Mesendoderm (in vitro differentiated cells): ENCODE data around the gene ALPG.

Source experiments
- DNase-seq: peaks from one replicate; pipeline ENCODE4 v3.0.0; 2013
- H2AK5ac ChIP-seq: 2 replicates; pipeline ENCODE4 v1.6.1; 2013; ENCODE audit warnings: low read length, inconsistent platforms
- H2BK120ac ChIP-seq: 2 replicates; pipeline ENCODE4 v1.6.1; 2013; ENCODE audit warnings: low read depth, mild to moderate bottlenecking, low read length, moderate library complexity, mixed read lengths
- H2BK15ac ChIP-seq: replicated peaks from 2 replicates; pipeline ENCODE4 v1.6.1; 2013; ENCODE audit warnings: low read depth, mild to moderate bottlenecking, moderate library complexity
- H2BK5ac ChIP-seq: 2 replicates; pipeline ENCODE4 v1.6.1; 2013; ENCODE audit warnings: low read length, inconsistent platforms
- H3K18ac ChIP-seq: 2 replicates; pipeline ENCODE4 v1.6.1; 2013; ENCODE audit warnings: mild to moderate bottlenecking, low read length, mixed read lengths
- H3K23ac ChIP-seq: one replicate; pipeline ENCODE4 v1.6.1; 2013; ENCODE audit warnings: low read length
- H3K27ac ChIP-seq: 2 replicates; pipeline ENCODE4 v1.5.1; 2013; ENCODE audit warnings: low read depth, mild to moderate bottlenecking, inconsistent platforms, low read length, moderate library complexity
- H3K27me3 ChIP-seq: 2 replicates; pipeline ENCODE4 v1.6.1; 2013; ENCODE audit warnings: low read length, control low read depth, mild to moderate bottlenecking, inconsistent platforms; ENCODE audit not compliant: insufficient read depth, poor library complexity
- H3K36me3 ChIP-seq: 2 replicates; pipeline ENCODE4 v1.6.1; 2013; ENCODE audit warnings: low read length, inconsistent platforms; ENCODE audit not compliant: control insufficient read depth, insufficient read depth
- H3K4ac ChIP-seq: one replicate; pipeline ENCODE4 v1.6.1; 2013; ENCODE audit warnings: low read depth, mild to moderate bottlenecking, low read length, moderate library complexity
- H3K4me1 ChIP-seq: 2 replicates; pipeline ENCODE4 v1.6.1; 2013; ENCODE audit warnings: low read depth, low read length, inconsistent platforms; ENCODE audit not compliant: control insufficient read depth
- H3K4me2 ChIP-seq: 2 replicates; pipeline ENCODE4 v1.6.1; 2013; ENCODE audit warnings: low read length
- H3K4me3 ChIP-seq: 2 replicates; pipeline ENCODE4 v1.5.1; 2013; ENCODE audit warnings: mild to moderate bottlenecking, low read length
- H3K56ac ChIP-seq: one replicate; pipeline ENCODE4 v1.6.1; 2013; ENCODE audit warnings: low read length
- H3K79me1 ChIP-seq: 2 replicates; pipeline ENCODE4 v1.6.1; 2013; ENCODE audit warnings: low read length, inconsistent platforms
- H3K79me2 ChIP-seq: 2 replicates; pipeline ENCODE4 v1.6.1; 2013; ENCODE audit warnings: mild to moderate bottlenecking, low read length; ENCODE audit not compliant: control insufficient read depth, insufficient read depth
- H3K9ac ChIP-seq: 2 replicates; pipeline ENCODE4 v1.6.1; 2013; ENCODE audit warnings: low read length, inconsistent platforms
- H4K5ac ChIP-seq: one replicate; pipeline ENCODE4 v1.6.1; 2013; ENCODE audit warnings: low read length
- H4K8ac ChIP-seq: one replicate; pipeline ENCODE4 v1.6.1; 2013; ENCODE audit warnings: low read depth, mild to moderate bottlenecking, control low read depth, low read length, moderate library complexity
- WGBS: extraction: QIAGEN DNeasy Blood & Tissue Kit; methylation state at CpG from one replicate; pipeline ENCODE4 v1.1.7; 2013; ENCODE audit warnings: low lambda C conversion rate, missing lambda C conversion rate; ENCODE audit not compliant: insufficient coverage; ENCODE audit errors: extremely low coverage; 5-methylcytosine and 5-hydroxymethylcytosine counted together

ALPG gene

DNA sequence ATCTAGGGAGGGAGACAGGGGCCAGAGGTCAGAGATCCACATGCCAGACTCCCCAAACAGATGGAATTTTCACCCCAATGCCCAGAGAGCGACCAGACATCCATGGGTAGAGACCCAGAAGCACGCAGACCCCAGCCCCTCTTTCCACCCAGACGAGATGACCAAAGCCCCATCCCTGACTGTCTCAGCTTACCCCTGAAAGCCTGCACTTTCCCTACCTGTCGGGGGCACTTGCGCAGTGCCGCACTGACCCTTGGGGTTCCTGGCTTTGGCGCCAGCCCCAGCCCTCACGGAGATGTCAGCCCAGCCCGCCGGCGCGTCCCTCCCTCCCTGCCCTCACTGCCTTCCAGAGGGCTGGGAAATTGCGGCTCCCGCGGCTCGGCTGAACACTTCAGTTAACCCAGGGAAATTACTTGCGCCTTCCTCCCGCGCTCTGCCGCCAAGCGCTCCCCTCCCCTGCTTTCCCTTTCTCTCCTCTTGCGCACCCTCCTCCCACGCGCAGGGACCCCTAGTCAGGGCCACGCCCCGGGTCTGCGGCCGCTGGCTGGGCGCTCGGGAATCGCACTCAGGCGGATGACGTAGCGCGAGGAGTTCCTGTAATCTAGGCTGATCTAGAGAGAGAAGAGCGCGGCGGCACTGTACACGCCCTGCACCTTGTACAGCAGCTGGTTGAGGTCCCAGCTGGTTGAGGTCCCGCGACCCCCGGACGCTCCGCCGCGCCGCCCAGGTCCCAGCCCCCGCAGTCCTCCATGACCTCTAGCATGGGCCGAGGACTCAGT, 12.0 kb downstream of the ALPG start:
- Histone ChIP-seq H3K36me3 (no peaks in the 10 kb centered on the region), H3K23ac (peak overlapping the region; percentile 45), H3K79me1 (no peaks in the 10 kb centered on the region), H3K4me2 (peak overlapping the region; percentile 62), H2AK5ac (no peak overlapping the region), H3K4me1 (no peaks in the 10 kb centered on the region), H3K9ac (peak overlapping the region; percentile 29), H2BK120ac (no peak overlapping the region), H3K27ac (no peak overlapping the region), H3K56ac (peak overlapping the region; percentile 76), H3K18ac (no peak overlapping the region), H3K4ac (no peak overlapping the region), H4K5ac (no peak overlapping the region), H2BK15ac (no peak overlapping the region), H3K27me3 (peaks cover 42% of the 10 kb centered on the region), H2BK5ac (no peak overlapping the region), H3K4me3 (no peak overlapping the region), H4K8ac (no peak overlapping the region), H3K79me2 (no peaks in the 10 kb centered on the region)
- WGBS, result no CpG with 5 or more reads among the region's 49 CpGs
- DNase-seq, result peak; percentile 41

DNA sequence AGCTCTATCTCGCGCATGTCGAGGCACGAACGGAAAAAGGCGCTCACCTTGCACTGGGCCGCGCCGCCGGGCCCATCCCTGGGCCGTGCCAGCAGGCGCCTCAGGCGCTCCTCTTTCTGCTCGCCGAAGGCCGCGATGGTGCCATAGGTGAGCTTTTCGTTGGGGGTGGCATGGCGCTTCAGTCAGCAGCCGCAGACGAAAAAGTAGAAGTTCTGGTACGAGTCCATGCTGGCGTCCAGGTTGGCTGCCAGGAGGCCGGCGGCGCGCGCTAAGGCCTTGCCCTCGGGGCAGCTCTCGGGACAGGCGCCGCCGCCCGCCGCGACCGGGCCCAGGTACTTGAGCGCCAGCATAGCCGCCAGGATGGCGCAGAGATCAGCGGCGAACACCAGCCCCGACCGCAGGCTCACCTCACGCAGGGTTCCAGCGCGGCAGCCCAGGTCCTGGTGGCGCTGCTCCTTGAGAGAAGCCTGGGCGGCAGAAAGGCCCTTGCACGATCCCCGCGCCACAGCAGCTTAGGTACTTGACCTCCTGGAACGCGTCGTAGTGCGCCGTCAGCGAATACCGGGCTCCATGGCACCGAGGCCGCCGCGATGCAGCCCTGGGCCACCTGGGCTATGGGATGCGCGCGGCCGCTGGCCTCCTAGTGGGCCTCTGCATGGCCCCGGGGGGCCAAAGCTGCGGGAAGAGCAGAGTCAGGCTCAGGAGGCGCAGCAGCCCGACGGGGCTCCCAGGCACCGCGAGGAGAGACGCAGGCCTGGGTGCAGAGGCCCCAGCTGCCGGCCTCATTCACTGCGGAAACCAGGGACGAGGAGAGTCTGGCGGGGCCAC, 12.8 kb downstream of the ALPG start:
- H3K36me3 ChIP-seq, result no peaks in the 10 kb centered on the region
- H3K79me1 ChIP-seq, result no peaks in the 10 kb centered on the region
- no peak overlapping the region for H4K5ac ChIP-seq
- peak overlapping the region; percentile 76 for H3K56ac ChIP-seq
- H3K4me1 ChIP-seq, result no peaks in the 10 kb centered on the region
- DNase-seq, result peak; percentile 49
- no peak overlapping the region for H2BK120ac ChIP-seq
- peaks cover 44% of the 10 kb centered on the region for H3K27me3 ChIP-seq
- no peak overlapping the region for H2BK5ac ChIP-seq
- no peak overlapping the region for H4K8ac ChIP-seq
- H2BK15ac ChIP-seq, result no peak overlapping the region
- no peak overlapping the region for H3K4me3 ChIP-seq
- no CpG with 5 or more reads among the region's 79 CpGs for WGBS
- no peak overlapping the region for H2AK5ac ChIP-seq
- no peak overlapping the region for H3K9ac ChIP-seq
- H3K23ac ChIP-seq, result peak overlapping the region; percentile 45
- no peak overlapping the region for H3K27ac ChIP-seq
- H3K18ac ChIP-seq, result no peak overlapping the region
- H3K4ac ChIP-seq, result no peak overlapping the region
- no peaks in the 10 kb centered on the region for H3K79me2 ChIP-seq
- peak overlapping the region; percentile 62 for H3K4me2 ChIP-seq

DNA sequence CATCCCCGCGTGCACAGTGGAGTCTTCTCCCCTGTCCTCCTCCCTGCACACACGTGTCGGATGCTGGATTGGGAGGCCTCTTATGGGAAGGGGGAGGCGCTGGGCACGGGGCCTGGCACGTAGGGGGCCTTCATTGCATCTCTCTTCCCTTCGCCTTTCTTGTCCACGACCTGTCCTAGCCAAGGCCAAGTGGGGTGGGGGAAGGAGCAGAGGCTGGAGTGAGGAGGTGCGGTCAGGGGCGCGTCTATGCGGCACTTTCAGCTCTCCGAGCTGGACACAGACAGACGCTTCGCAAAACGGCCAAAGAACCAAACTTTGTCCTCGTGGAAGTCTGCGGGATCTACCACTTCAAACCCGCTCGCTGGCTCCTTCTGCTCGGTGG, 13.4 kb downstream of the ALPG start:
- H3K4me1 ChIP-seq, result no peaks in the 10 kb centered on the region
- H3K4me3 ChIP-seq, result no peak overlapping the region
- no peak overlapping the region for H2BK15ac ChIP-seq
- H3K36me3 ChIP-seq, result no peaks in the 10 kb centered on the region
- no peak overlapping the region for H3K18ac ChIP-seq
- H3K56ac ChIP-seq, result peak overlapping the region; percentile 1
- no peak overlapping the region for H2BK120ac ChIP-seq
- H3K27ac ChIP-seq, result no peak overlapping the region
- H3K23ac ChIP-seq, result peak overlapping the region; percentile 45
- no peaks in the 10 kb centered on the region for H3K79me1 ChIP-seq
- no CpG with 5 or more reads among the region's 22 CpGs for WGBS
- no peak overlapping the region for H3K9ac ChIP-seq
- H3K4ac ChIP-seq, result no peak overlapping the region
- H2BK5ac ChIP-seq, result no peak overlapping the region
- H3K27me3 ChIP-seq, result peaks cover 44% of the 10 kb centered on the region
- no peaks in the 10 kb centered on the region for H3K79me2 ChIP-seq
- no peak overlapping the region for H2AK5ac ChIP-seq
- peak overlapping the region; percentile 30 for H3K4me2 ChIP-seq
- no peak overlapping the region for H4K8ac ChIP-seq
- DNase-seq, result peak; percentile 33
- no peak overlapping the region for H4K5ac ChIP-seq

DNA sequence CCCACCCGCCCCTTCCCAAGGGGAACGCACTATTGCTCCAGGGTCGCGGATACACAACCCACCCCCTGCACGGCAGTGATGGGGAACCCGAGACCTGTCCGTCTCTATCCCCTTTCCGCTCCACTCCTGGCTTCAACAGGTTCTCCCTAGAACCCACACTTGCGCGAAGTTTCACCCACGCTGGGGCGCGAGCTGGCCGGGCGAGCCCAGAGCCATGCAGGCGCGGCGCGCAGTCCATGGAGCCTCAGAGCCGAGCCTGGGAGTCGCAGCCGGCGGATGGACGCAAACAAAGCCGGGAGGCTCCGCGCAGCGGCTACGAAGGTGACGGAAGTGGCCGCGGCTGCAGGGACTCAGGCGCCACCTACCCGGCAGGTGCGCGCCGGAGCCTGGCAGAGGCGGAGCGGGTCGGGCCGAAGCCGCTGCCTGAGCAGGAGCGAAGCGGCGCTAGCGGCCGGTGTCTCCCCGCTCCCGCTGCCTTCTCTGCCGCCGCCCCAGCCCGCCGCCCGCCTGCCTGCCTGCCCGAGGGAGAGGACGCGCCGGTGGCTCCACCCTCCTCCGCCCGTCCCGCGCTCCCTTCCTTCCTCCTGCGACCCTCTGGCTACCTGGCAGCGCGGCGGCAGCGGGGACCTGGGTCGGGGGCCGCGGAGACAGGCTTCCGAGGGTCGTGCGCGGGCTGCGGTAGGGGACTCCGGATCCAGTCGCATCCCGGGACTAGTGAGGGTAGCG, 14.0 kb downstream of the ALPG start:
- no peak overlapping the region for H3K4ac ChIP-seq
- no peak overlapping the region for H4K5ac ChIP-seq
- H2BK15ac ChIP-seq, result no peak overlapping the region
- no peaks in the 10 kb centered on the region for H3K79me2 ChIP-seq
- H3K23ac ChIP-seq, result peak overlapping the region; percentile 15
- no peak overlapping the region for H4K8ac ChIP-seq
- H3K18ac ChIP-seq, result no peak overlapping the region
- no peak overlapping the region for H3K4me3 ChIP-seq
- H2BK5ac ChIP-seq, result no peak overlapping the region
- no peaks in the 10 kb centered on the region for H3K36me3 ChIP-seq
- peak; percentile 72 for DNase-seq
- no peak overlapping the region for H3K27ac ChIP-seq
- no peak overlapping the region for H2BK120ac ChIP-seq
- WGBS, result no CpG with 5 or more reads among the region's 79 CpGs
- peak overlapping the region; percentile 38 for H3K56ac ChIP-seq
- H2AK5ac ChIP-seq, result no peak overlapping the region
- peak overlapping the region; percentile 30 for H3K4me2 ChIP-seq
- no peaks in the 10 kb centered on the region for H3K79me1 ChIP-seq
- no peak overlapping the region for H3K9ac ChIP-seq
- H3K27me3 ChIP-seq, result peaks cover 44% of the 10 kb centered on the region
- no peaks in the 10 kb centered on the region for H3K4me1 ChIP-seq

DNA sequence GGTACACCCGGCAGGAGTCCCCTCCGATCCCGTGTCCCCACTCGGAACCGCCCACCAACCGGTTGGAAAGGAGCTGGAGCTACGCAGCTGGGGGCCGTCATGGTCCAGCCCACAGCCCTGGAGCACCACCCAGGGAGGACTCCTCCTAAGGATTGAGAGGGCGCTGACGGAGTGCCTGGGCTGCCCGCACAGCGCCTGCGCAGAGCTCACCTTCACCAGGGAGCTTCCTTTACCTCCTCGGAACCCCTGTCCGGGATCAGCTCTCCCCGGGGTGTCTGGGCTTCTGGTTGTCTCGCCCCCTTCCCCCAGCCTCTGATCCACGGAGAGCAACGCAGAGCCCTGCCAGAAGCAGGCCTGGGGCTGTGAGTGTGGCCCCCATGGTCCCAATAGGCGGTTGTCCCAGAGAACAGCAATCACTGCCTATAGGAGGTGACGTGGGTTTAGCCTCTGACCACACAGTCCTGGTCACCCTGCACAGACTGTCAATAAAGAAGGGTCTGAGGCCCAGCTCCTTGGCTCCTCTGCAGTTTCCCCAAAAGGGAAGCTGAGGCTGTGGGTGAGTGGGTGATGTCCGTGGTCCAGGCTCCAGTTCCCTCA, 14.6 kb downstream of the ALPG start:
- no peak overlapping the region for H2AK5ac ChIP-seq

More for the DNA sequence above, 14.6 kb downstream of the ALPG start:
- Histone ChIP-seq H3K4ac (no peak overlapping the region), H3K4me1 (no peaks in the 10 kb centered on the region), H2BK5ac (no peak overlapping the region), H2BK15ac (no peak overlapping the region), H3K27ac (no peak overlapping the region), H2BK120ac (no peak overlapping the region), H3K9ac (no peak overlapping the region), H4K8ac (no peak overlapping the region), H3K4me2 (peak overlapping the region; percentile 30), H3K18ac (no peak overlapping the region), H3K23ac (no peak overlapping the region), H3K36me3 (no peaks in the 10 kb centered on the region), H3K27me3 (peaks cover 44% of the 10 kb centered on the region), H3K56ac (no peak overlapping the region), H3K79me2 (no peaks in the 10 kb centered on the region), H3K4me3 (no peak overlapping the region), H4K5ac (no peak overlapping the region), H3K79me1 (no peaks in the 10 kb centered on the region)
- DNase-seq, result peak; percentile 60
- WGBS, result no CpG with 5 or more reads among the region's 22 CpGs
